ENCODE measurements around the gene TOR2A. TPM values are rescaled to one million over a fixed set of nuclear protein-coding genes. Genes with fewer than 3 reads are reported as not detected.

TOR2A gene
- total and polyA plus RNA-seq, 2 donors (not counting 3 experiments of a cell fraction or from before 2014, with no cell fraction given) = 19.3 to 23.9 TPM

DNA sequence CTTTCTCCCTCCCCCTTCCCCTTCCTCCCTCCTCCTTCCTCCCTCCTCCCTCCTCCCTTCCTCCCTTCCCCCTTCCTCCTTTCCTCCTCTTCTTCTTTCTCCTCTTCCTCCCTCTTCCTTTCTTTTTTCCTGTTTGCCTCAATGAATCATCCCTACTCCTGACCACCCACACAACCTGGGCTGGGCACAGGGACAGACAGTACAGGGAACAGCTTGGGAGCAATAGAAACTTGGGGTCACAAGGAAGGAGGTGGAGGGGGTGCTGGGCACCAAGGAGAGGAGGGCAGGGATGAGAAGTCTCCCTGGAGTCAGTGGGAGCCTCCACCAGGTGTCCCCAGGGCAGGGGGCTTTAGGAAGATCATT is 14.2 kb downstream of the TOR2A start:
- TF ChIP-seq, protein P1, sequence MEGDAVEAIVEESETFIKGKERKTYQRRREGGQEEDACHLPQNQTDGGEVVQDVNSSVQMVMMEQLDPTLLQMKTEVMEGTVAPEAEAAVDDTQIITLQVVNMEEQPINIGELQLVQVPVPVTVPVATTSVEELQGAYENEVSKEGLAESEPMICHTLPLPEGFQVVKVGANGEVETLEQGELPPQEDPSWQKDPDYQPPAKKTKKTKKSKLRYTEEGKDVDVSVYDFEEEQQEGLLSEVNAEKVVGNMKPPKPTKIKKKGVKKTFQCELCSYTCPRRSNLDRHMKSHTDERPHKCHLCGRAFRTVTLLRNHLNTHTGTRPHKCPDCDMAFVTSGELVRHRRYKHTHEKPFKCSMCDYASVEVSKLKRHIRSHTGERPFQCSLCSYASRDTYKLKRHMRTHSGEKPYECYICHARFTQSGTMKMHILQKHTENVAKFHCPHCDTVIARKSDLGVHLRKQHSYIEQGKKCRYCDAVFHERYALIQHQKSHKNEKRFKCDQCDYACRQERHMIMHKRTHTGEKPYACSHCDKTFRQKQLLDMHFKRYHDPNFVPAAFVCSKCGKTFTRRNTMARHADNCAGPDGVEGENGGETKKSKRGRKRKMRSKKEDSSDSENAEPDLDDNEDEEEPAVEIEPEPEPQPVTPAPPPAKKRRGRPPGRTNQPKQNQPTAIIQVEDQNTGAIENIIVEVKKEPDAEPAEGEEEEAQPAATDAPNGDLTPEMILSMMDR (IDR thresholded peaks at IDR 0.05; ENCODE audit: extremely low read depth in 1 of 2, insufficient read depth in 1 of 2, low read depth in 1 of 2, low read length in 2 of 2) = no peak
- TF ChIP-seq JUN (IDR thresholded peaks at IDR 0.05; ENCODE audit: borderline replicate concordance, insufficient read depth, insufficient read length, low read depth) (no peak), GATA2 (IDR thresholded peaks at IDR 0.05; ENCODE audit: insufficient read depth, insufficient read length, low read depth, low read length) (no peak), FOS (IDR thresholded peaks at IDR 0.05; ENCODE audit: borderline replicate concordance, insufficient read depth, low read length) (no peak)
- no peaks in the 10 kb centered on the region for H3K9me1 ChIP-seq (replicated peaks; ENCODE audit: control insufficient read depth, extremely low read depth, insufficient read depth, low read length)
- no TSS peak for BruUV-seq (replicated peaks)
- H3K79me2 ChIP-seq (ENCODE audit: control insufficient read depth, insufficient read depth, low read length) = no peaks in the 10 kb centered on the region
- H2AFZ ChIP-seq (ENCODE audit: low read depth, low read length) = no peak overlapping the region
- H3K27ac ChIP-seq (ENCODE audit: insufficient read depth, low read depth, low read length) = no peak overlapping the region
- intact Hi-C loops (cut with micrococcal nuclease) (no loop called here), dilution Hi-C loops (cut with MboI; ENCODE audit: extremely low pct_ligation_motif_present, low sequenced_read_pairs) (no loop called here)
- H3K4me1 ChIP-seq (ENCODE audit: control insufficient read depth, extremely low read depth, insufficient read depth, low read length) = no peaks in the 10 kb centered on the region
- H3K4me2 ChIP-seq (ENCODE audit: insufficient read depth, low read length) = no peak overlapping the region
- no peaks in the 10 kb centered on the region for H3K9me3 ChIP-seq (replicated peaks; ENCODE audit: control insufficient read depth, insufficient read depth, low read length)
- no peak overlapping the region for H3K4me3 ChIP-seq (replicated peaks in 1 of 3; ENCODE audit: insufficient read depth in 1 of 3, low read depth in 1 of 3, low read length in 3 of 3)
- ChIA-PET CTCF (no interaction called here), POLR2A (no interaction called here)
- H3K27me3 ChIP-seq (ENCODE audit: control insufficient read depth in 2 of 2, insufficient read depth in 2 of 2, low read length in 2 of 2) = no peaks in the 10 kb centered on the region
- H4K20me1 ChIP-seq (replicated peaks; ENCODE audit: control insufficient read depth, extremely low read depth, insufficient read depth, low read length) = no peaks in the 10 kb centered on the region
- no peaks in the 10 kb centered on the region for H3K36me3 ChIP-seq (ENCODE audit: control insufficient read depth in 2 of 2, extremely low read depth in 1 of 2, insufficient read depth in 2 of 2, low read length in 2 of 2)
- DNase-seq (ENCODE audit: low read depth, low spot score) (no peak), FAIRE-seq (no peak)
- H3K9ac ChIP-seq (replicated peaks; ENCODE audit: extremely low read depth, insufficient read depth, low read length) = no peak overlapping the region

DNA sequence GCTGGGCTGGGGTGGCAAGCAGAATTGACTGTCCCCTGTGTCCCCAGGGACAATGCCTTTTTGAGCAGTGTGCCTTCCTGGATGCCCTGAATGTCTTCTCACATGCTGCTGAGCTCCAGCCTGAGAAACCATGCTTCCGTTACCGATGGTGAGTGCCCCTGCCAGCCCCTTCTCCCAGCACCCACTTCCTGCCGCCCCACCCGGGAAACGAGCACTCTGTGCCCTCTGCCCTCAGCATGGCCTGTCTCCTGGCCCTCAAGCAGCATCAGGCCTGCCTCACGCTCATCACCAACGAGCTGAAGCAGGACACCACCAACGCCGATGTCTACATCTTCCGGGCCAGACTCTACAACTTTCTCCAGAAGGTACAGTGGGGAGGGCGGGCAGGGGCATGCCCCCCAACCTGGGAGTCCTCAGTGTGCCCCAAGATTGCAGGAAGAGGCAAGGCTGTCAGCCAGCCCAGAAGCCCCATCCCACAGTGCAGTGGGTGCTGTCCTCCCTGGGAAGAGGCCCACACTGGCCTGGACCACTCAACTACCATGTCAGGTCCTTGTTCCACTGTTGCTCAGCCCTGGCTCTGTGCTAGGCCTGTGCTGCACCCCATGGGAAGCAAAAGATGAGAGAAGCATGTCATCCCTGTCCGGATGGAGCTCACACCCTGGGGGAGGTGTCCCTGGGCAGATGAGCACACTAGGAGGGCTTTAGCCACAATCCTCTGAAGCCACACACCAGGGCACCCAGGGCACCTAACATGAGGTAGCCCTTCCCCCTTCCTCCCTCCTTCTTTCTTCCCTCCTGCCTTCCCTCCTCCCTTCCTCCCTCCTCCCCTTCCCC is 14.8 kb downstream of the TOR2A start:
- ChIA-PET CTCF (no interaction called here), POLR2A (no interaction called here)
- Histone ChIP-seq H3K4me3 (replicated peaks in 1 of 3; ENCODE audit: insufficient read depth in 1 of 3, low read depth in 1 of 3, low read length in 3 of 3) (no peak overlapping the region), H3K36me3 (ENCODE audit: control insufficient read depth in 2 of 2, extremely low read depth in 1 of 2, insufficient read depth in 2 of 2, low read length in 2 of 2) (no peaks in the 10 kb centered on the region), H3K4me1 (ENCODE audit: control insufficient read depth, extremely low read depth, insufficient read depth, low read length) (no peaks in the 10 kb centered on the region), H3K9ac (replicated peaks; ENCODE audit: extremely low read depth, insufficient read depth, low read length) (no peak overlapping the region), H3K79me2 (ENCODE audit: control insufficient read depth, insufficient read depth, low read length) (no peaks in the 10 kb centered on the region), H3K9me3 (replicated peaks; ENCODE audit: control insufficient read depth, insufficient read depth, low read length) (no peaks in the 10 kb centered on the region), H3K27ac (ENCODE audit: insufficient read depth, low read depth, low read length) (no peak overlapping the region), H3K9me1 (replicated peaks; ENCODE audit: control insufficient read depth, extremely low read depth, insufficient read depth, low read length) (no peaks in the 10 kb centered on the region), H4K20me1 (replicated peaks; ENCODE audit: control insufficient read depth, extremely low read depth, insufficient read depth, low read length) (no peaks in the 10 kb centered on the region), H2AFZ (ENCODE audit: low read depth, low read length) (no peak overlapping the region), H3K27me3 (ENCODE audit: control insufficient read depth in 2 of 2, insufficient read depth in 2 of 2, low read length in 2 of 2) (no peaks in the 10 kb centered on the region), H3K4me2 (ENCODE audit: insufficient read depth, low read length) (no peak overlapping the region)
- no peak for FAIRE-seq
- no TSS peak for BruUV-seq (replicated peaks)
- dilution Hi-C loops (cut with MboI; ENCODE audit: extremely low pct_ligation_motif_present, low sequenced_read_pairs) (no loop called here), intact Hi-C loops (cut with micrococcal nuclease) (no loop called here)
- TF ChIP-seq POLR2AphosphoS5 (IDR thresholded peaks at IDR 0.05; ENCODE audit: insufficient read depth, low read depth, low read length) (no peak), POLR2A (IDR thresholded peaks at IDR 0.05; ENCODE audit: low read depth, low read length) (no peak), JUN (IDR thresholded peaks at IDR 0.05; ENCODE audit: borderline replicate concordance, insufficient read depth, insufficient read length, low read depth) (no peak), GATA2 (IDR thresholded peaks at IDR 0.05; ENCODE audit: insufficient read depth, insufficient read length, low read depth, low read length) (no peak), FOS (IDR thresholded peaks at IDR 0.05; ENCODE audit: borderline replicate concordance, insufficient read depth, low read length) (no peak)
- TF ChIP-seq, protein P1 (IDR thresholded peaks at IDR 0.05; ENCODE audit: extremely low read depth in 1 of 2, insufficient read depth in 1 of 2, low read depth in 1 of 2, low read length in 2 of 2) = no peak
- no peak for DNase-seq (ENCODE audit: low read depth, low spot score)

All from endothelial cell of umbilical vein (primary cell).